HG03045 (cell line): ENCODE results near the gene ZSCAN5A.
"Not testable (repeated sequence)": the region's sequence is repeated elsewhere in the genome, so short reads cannot be mapped to it uniquely, and the experiment has no call there.

Source experiments
- ATAC-seq: cut with Tn5 transposase; IDR thresholded peaks from one replicate; pipeline ENCODE4 v1.9.1; 2021; ENCODE audit warnings: mild to moderate bottlenecking, moderate library complexity; ENCODE audit not compliant: unreplicated experiment

Gene ZSCAN5A

DNA sequence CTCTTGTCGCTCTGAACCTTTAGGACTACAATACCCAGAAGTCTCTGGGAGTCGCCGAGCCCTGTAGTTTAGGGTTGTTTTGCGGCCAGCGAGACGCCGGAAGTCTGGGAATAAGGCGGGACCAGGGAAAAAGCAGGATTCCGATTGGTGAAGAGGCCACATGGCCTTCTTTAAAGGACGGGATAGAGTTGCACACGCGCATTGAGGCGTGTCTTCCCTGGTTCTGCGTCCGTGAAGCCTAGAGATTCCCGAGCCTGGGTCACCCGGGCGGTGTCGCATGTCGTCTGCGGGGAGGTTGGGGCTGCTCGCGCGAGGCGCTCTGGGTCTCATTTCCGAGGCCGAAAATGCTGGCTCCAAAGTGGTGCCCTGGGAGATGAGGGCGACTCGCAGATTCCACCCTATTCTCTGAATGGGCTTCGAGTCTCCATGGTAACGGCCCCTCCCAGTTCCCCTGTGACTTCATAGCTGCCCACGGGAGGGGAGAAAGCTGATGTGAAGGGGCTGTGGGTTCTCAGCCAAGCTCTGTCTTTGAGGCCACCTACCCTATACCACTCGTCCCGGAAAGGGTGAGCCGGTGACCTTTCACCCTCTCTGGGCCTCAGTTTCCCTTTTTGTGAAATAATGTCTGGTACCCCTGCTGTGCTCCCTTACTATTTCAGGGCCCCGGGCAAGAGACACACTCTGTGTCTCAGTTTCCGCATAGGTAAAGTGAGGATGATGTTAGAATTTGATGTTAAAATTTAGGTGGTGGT lies 614 bp upstream of the ZSCAN5A start:
- peak; percentile 79 for ATAC-seq

DNA sequence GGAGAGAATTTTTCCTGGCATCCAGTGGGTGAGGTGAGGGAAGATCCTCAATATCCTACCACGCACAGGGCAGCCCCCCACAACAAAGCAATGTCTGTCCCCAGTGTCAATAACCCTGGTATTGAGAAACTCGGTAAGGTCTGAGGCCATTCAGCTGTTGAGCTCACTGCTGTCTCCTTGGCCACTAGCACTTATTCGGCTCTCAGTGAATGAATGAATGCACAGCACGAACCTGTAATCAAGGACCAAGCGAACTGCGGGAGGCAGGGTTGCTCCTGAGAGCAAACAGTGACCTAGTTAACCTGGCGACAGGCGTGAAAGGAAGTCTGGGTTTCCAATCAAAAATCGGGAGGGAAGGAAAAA lies 640 bp downstream of the ZSCAN5A start:
- peak; percentile 1 for ATAC-seq

DNA sequence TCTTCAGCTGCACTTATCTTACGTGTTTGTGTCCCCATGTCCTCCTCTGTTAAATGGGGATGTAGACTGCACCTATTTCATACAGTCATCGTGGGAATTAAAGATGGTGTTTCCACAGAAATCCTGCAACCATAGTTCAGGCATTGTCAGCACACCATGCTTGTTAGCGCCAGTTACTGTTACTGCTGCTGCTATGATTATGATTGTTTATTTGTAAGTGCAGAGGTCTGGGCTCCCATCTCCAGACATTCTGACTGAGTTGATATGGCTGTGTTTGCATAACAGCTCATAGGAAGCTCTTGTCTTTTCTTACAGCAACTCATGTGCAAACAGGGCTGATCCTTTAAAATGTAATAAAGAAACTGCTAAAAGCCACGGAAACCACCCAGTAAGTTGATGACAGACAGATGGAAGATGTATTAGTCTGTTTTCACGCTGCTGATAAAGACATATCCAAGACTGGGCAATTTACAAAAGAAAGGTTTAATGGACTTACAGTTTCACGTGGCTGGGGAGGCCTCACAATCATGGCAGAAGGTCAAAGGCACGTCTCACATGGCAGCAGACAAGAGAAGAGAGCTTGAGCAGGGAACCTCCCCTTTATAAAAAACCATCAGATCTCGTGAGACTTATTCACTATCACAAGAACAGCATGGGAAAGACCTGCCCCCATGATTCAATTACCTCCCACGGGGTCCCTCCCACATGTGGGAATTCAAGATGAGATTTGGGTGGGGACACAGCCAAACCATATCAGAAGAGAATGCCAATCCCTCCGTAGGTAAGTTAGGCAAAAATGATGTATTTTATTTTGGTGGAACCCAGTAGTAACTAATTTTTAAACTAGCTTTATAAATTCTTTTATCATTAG lies 1.6 kb downstream of the ZSCAN5A start:
- no peak for ATAC-seq

DNA sequence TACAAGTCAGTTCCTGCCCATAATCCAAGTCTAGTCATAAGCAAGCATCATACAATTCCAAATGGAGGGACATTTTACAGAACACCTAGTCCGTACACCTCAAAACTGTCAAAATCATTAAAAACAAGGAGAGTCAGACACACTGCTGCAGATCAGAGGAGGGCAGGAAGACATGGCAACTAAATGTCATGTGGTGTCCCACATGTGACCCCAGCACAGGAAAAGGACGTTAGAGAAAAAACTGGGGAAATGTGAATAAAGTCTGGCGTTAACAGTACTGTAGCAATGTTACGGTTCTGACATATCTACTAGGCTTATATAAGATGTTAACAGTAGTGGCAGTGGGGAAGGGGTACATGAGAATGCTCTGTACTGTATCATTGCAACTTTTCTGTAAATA lies 2.3 kb downstream of the ZSCAN5A start:
- ATAC-seq = no peak

DNA sequence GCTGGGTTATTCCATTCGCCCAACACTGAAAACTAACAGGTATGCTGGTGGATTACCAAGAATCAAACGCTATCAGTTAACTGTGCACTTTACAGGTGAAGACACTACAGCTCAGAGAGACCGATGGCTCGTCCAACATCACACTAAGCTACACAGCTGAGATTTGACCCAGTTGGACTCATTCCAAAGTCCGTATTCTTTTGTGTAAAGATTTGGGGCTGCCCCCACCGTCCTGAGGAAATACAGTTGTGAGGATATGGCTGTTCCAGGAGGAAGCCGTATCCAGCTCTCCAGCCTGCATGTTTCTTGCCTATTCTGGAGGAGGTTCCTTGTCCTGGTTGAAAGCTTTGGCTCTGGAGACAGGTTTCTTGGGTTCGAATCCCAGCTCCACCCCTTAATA lies 4.2 kb downstream of the ZSCAN5A start:
- ATAC-seq = no peak

DNA sequence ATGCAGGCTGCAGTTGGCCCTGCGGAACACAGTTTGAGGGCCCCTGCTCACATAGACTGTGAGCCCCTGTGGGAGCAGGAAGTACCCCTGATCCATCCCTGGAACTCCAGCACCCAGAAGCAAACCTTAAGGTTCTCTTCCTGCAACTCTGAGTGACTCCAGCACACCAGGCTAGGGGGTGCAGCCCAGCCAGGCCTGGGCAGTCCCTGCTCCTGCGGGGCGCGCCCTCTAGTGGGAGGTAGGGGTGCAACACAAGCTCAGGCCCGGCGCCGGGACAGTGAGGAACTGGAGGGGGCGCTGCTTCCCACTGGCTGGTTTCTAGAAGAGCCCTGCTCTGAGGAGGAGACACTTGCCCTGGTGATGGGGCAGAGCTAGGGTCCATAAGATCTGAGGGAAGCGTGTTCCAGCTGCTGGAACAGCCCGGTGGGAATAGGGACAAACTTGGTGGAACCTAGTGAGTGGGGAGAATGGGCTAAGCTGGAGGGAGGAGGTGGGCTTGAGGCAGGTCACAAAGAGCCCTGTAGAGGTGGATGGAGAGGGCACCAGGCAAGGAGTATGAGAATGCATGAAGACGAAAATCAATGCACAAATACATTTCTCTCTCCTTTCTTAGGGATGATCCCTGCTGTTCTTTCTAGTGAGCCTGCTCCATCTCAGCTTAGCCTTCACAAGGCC lies 5.0 kb downstream of the ZSCAN5A start:
- ATAC-seq = no peak

DNA sequence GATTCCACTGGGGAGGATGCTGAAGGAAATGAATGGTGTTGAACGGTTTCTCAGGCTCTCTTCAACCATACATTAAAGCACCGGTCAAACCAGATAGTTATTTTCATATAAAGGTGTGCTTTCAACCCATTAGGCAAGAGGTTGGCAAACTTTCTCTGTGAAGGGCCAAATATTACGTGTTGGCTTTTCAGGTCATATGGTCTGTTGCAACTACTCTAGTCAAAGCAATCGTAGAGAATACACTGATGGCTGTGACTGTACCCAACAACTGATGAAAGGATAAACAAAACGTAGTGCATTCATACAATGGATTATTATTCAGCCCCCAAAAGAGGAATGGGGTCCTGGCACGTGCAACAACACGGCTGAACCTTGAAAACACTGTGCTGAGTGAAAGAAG lies 5.8 kb downstream of the ZSCAN5A start:
- no peak for ATAC-seq

DNA sequence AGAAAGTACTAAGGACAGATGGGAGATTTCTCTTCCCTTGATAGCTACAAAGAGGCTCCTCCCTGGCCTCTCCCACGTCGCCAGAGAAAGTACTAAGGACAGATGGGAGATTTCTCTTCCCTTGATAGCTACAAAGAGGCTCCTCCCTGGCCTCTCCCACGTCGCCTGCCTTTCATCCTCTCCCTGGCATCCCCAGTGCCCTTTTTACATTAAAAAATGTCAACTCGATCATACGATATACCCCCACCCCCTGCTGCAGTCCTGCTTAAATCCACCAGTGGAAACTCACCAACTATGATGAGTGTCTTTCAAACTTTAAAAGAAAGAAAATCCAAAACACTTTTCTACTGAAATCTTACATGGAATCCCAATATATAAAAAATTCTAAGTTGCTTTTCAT lies 7.6 kb downstream of the ZSCAN5A start:
- not testable (repeated sequence) for ATAC-seq

DNA sequence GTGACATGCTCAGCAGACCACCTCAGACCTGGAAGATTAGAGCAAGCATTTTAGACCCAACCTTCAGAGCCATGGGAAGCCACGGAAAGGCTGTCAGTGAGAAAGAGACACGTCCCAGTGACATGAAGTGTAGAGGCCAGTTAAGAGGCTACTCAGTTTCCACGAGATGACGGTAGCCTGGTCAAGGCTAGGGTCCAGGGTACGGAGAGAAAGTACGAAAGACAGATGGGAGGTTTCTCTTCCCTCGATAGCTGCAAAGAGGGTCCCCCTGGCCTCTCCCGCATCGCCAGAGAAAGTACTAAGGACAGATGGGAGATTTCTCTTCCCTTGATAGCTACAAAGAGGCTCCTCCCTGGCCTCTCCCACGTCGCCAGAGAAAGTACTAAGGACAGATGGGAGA lies 8.6 kb downstream of the ZSCAN5A start:
- ATAC-seq = no peak

DNA sequence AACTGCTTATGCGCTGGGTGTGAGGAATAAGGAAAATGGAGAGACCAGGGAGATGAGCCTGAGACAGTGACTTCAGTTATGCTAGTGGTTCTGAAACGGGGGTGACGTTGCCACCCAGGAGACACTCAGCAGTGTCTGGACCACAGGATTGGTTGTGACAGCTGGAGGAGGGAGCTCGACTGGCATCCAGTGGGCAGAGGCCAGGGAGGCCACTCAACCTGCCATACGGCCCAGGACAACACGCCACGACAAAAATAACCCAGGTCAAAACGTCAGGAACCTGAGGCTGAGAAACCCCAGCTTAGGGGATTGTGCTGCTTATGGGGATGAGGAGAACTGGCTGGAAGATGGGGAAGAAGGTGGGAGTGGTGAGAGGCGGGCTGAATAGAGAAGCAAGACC lies 10.4 kb downstream of the ZSCAN5A start:
- no peak for ATAC-seq

DNA sequence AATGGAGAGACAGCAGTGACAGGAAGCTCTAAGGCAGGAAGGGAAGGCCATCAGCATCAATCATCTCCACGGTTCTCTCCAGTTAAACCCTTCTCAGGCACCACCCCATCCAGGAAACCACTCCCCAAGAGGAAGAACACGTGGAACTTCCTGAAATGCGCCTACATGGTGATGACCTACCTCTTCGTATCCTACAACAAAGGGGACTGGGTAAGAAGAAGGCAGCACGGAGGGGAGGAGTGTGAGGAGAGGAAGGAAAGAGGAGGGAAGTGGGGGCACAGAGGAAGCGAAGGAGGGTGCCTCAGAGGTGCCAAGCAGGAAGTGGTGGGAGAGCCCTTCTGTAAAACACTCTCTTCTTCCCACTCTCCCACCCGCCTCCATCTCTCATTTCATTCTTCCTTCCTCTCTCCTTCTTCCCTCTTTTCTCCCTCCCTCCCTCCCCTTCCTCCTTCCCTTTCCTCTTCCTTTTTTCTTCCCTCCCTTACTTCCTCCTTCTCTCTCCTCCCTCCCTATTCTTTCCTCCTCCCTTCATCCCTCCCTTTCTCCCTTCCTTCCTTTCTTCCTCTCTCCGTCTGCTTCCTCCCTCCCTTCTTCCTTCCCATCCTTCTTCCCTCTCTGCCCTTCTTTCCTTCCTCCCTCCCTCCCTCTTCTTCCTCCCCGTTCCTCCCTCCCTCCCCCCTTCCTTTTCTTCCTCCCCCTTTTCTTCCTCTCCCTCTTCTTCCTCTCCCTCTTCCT lies 12.6 kb downstream of the ZSCAN5A start:
- ATAC-seq = no peak

DNA sequence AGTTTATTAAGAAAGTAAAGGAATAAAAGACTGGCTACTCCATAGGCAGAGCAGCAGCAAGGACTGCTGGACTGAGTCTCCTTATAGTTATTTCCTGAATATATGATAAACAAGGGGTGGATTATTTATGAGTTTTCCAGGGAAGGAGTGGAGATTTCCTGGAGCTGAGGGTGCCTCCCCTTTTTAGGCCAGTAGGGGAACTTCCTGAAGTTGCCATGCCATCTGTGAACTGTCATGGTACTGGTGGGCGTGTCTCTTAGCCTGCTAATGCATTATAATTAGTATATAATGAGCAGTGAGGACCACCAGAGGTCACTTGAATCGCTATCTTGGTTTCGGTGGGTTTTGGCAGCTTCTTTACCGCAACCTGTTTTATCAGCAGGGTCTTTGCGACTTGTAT lies 13.5 kb downstream of the ZSCAN5A start:
- no peak for ATAC-seq

DNA sequence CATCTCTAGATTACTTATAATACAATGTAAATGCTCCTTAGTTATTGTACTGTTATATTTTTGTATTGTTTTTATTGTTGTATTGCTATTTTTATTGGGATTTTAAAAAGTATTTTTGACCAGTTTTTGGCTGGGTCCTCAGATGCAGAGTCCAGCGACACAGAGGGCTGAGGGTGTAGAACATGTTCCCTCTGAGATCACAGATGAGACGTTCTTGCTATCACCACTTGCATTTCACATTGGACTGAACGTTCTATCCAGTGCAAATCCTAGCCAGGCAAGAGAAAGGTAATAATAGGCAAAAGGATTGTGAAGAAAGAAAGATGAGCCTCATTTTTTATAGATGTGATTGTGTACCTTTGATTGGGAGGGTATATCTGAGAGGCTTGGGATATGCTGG lies 15.0 kb downstream of the ZSCAN5A start:
- ATAC-seq = no peak

DNA sequence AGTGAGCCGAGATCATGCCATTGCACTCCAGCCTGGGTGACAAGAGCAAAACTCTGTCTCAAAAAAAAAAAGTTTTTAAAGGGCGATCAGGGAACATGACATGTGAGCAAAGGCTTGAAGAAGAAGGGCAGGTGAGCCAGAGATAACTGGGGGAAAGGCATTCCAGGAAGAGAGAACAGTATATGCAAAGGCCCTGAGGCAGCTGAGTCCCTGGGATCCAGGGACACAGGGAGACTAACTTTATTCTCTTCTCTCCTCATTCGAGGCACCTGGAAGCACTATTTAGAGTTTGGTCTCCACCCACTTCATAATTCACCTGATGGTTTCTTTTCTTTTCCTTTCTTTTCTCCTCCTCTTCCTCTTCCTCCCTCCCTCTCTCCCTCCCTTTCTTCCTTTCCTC lies 17.6 kb downstream of the ZSCAN5A start:
- no peak for ATAC-seq

DNA sequence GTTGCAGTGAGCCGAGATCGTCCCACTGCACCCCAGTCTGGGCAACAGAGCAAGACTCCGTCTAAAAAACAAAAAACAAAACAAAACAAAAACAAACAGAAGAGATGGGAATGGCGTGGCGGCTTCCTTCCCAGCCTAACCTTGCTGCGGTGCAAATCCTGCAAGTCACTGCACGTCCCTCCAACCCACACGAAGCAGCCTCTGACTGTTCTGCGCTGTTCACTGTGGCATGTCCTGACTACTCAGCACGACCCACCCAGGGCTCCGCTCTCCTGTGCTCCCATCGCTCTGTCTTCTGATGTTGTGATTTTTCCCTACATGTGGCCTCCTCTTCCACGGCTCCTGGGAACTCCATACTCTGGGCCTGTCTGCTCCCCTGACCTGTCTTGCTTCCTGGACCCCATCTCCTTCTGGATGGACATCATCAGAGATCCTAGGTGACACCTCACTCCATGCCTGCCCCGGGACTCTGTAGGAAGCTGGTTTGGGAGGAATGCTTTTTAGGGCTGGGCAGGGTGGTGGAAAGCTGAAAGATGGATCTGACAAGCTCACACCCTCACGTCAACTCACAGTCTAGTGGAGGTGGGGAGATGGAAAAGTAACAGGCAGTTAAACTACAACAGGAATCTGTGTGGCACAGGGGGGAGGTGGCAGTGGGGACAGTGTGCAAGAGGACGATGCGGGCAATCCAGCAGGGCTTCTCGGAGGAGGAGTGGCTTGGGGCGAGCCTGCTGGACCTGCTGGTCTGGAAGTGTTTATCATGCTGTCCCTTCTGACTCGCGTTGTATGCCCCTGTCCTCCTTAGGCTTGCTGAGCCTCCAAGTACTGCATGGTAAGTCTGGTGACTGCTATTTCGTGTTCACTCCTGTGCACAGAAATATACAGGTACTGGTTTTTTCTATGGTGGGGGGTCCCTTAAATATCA lies 18.8 kb downstream of the ZSCAN5A start:
- ATAC-seq = no peak

DNA sequence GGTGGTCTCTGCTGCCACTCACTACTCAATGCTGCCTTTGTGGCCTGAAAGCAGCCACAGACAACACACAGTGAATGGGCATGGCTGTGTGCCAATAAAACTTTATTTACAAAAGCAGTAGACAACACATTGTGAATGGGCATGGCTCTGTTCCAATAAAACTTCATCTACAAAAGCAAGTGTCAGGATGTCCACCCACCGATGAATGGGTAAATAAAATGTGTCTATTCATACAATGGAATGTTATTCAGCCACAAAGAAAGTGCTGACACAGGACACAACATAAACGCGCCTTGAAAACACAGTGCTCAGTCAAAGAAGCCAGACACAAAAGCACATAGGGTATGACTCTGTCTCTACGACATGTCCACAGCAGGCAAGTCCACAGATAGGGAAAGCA lies 20.1 kb downstream of the ZSCAN5A start:
- ATAC-seq = no peak

DNA sequence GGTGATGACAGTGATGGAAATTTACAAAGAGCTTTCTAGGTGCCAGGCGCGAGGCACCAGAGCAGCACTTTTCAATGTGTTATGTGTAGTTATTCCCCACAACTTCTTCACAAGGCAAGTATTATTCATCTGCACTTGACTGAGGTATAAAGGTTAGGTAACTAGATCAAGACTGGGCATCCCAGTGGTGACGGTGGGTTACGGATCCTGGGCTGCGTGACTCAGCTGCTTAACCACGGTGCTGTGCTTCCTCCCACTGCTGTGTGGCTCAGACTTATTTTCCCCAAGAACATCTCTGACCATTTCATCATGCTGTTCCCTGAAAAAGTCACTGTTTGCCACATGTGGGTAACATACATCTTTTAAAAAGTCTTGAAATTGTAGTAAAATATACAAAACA lies 22.8 kb downstream of the ZSCAN5A start:
- no peak for ATAC-seq

DNA sequence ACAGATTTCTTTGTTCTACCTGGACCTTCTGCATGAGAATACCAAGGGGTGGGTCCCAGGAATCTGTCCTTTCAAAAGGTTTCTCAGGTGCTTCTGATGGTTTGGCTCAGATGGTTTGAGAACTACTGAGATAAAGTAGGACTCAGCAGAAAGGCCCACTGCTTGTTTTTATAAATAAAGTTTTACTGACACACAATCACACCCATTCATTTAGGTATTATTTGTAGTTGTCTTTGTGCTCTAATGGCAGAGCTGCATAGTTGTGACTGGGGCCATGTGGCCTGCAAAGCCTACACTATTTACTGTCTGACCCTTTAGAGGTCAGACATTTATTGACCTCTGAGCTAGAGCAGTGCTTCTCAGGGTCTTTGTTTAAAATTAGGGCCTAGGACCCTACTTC lies 24.5 kb downstream of the ZSCAN5A start:
- no peak for ATAC-seq

DNA sequence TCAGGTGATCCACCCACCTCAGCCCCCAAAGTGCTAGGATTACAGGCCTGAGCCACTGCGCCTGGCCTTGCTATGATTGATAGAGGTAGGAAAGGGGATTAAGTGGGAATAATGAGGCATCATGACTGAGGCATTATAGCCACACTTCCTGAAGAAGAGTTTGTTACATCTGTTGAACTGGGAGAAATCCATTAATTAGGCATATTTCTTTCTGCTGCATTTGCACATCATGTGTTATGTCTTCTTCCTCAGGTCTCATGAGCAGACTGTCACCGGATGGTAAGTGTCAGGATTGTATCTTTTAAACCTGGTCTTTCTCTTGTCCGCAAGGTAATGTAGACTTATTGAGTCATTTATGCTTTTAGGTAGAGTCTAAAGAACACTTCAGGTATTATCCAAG lies 29.9 kb downstream of the ZSCAN5A start:
- ATAC-seq = no peak

DNA sequence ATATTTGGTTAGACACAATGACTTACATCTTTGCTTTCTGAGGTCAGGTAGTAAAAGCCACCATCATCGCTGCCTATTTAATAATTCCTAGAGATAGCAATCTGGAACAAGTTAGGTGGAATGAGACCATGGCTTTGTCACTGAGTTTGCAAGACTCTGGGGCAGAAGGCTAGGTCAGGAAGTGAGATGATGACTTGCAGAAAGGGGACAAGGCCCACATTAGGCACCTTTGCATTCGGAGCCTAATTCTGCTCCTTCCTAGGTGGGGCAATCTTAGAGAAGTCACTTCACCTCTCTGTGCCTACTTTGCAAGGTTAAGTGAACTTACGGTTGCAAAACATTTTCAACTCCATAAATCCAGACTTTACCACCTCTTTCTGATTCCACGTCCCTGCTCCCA lies 31.8 kb downstream of the ZSCAN5A start:
- ATAC-seq = no peak
